ENCODE measurements around the gene MYF5. TPM values are rescaled to one million over a fixed set of nuclear protein-coding genes. Genes with fewer than 3 reads are reported as not detected.

Gene MYF5
- total RNA-seq, 2 donors from 2014 or later, result not detected

- no peaks in the 10 kb centered on the region for H3K27me3 ChIP-seq (replicated peaks; ENCODE audit: insufficient read depth)
- no peaks in the 10 kb centered on the region for H3K36me3 ChIP-seq
- H3K4me3 ChIP-seq, result no peak overlapping the region
- ATAC-seq (ENCODE audit: insufficient number of reproducible peaks, low FRiP score, low read depth), result no peak
- no peak for DNase-seq (ENCODE audit: low spot score)
- H3K27ac ChIP-seq, result no peak overlapping the region
- no peaks in the 10 kb centered on the region for H3K9me3 ChIP-seq
- H3K4me1 ChIP-seq (ENCODE audit: control insufficient read depth in 1 of 2, low read depth in 2 of 2), result no peaks in the 10 kb centered on the region
- no peak for TF ChIP-seq CTCF (IDR thresholded peaks at IDR 0.05)
Observed at GRCh38 chr12:80761838-80762237, 45.1 kb downstream of the MYF5 start.

DNA sequence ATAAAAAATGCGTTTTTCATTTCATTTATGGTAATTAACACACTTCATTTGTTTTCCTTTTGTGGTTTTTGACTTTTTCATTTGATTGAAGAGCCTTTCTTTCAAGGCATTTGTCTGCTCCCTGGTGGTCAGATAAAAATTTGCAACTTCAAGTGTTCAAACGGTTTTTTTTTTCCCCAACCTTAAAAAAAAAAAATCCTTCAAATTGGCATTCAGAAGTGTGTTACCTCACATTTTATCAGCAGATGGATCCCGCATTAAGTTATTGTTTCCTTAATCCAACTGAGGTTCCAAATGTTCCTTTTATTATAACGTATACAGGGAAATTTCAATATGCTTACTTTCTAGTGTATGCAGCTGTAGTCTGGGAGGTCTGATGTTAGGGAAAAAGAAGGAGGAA lies 47.2 kb downstream of the MYF5 start:
- H3K4me3 ChIP-seq, result no peak overlapping the region
- ATAC-seq (ENCODE audit: insufficient number of reproducible peaks, low FRiP score, low read depth), result no peak
- peak; percentile 71 for TF ChIP-seq CTCF (IDR thresholded peaks at IDR 0.05)
- H3K27ac ChIP-seq, result no peak overlapping the region
- no peaks in the 10 kb centered on the region for H3K36me3 ChIP-seq
- H3K4me1 ChIP-seq (ENCODE audit: control insufficient read depth in 1 of 2, low read depth in 2 of 2), result no peaks in the 10 kb centered on the region
- H3K27me3 ChIP-seq (replicated peaks; ENCODE audit: insufficient read depth), result no peaks in the 10 kb centered on the region
- H3K9me3 ChIP-seq, result no peaks in the 10 kb centered on the region
- no peak for DNase-seq (ENCODE audit: low spot score)

DNA sequence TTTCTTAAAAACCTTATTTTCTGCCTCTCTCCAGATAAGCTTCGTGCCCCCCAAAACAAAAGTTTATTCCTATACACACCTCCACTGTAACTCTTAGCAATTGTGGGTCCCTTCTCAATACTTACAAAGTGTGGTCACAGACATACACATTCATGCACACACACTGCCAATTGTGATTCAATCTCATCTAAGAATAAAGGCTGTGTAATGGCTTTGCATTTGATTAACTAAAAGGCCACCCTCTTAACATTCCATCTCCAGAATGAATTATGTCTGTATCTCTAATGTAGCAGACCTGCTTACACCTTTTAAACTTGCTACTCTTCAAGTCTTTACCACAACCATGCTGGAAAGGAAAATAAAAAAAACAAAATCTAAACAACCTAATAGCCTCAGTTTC lies 49.5 kb downstream of the MYF5 start:
- no peaks in the 10 kb centered on the region for H3K9me3 ChIP-seq
- DNase-seq (ENCODE audit: low spot score), result no peak
- H3K36me3 ChIP-seq, result no peaks in the 10 kb centered on the region
- TF ChIP-seq CTCF (IDR thresholded peaks at IDR 0.05), result no peak
- H3K27me3 ChIP-seq (replicated peaks; ENCODE audit: insufficient read depth), result no peaks in the 10 kb centered on the region
- no peaks in the 10 kb centered on the region for H3K4me1 ChIP-seq (ENCODE audit: control insufficient read depth in 1 of 2, low read depth in 2 of 2)
- no peak overlapping the region for H3K27ac ChIP-seq
- no peak overlapping the region for H3K4me3 ChIP-seq
- no peak for ATAC-seq (ENCODE audit: insufficient number of reproducible peaks, low FRiP score, low read depth)

GRCh38 chr12:80766897-80767296 lies 50.2 kb downstream of the MYF5 start:
- Histone ChIP-seq H3K9me3 (no peaks in the 10 kb centered on the region), H3K4me1 (ENCODE audit: control insufficient read depth in 1 of 2, low read depth in 2 of 2) (no peaks in the 10 kb centered on the region), H3K27ac (no peak overlapping the region), H3K4me3 (no peak overlapping the region), H3K27me3 (replicated peaks; ENCODE audit: insufficient read depth) (no peaks in the 10 kb centered on the region), H3K36me3 (no peaks in the 10 kb centered on the region)
- ATAC-seq (ENCODE audit: insufficient number of reproducible peaks, low FRiP score, low read depth), result no peak
- DNase-seq (ENCODE audit: low spot score), result no peak
- no peak for TF ChIP-seq CTCF (IDR thresholded peaks at IDR 0.05)

Other genes starting within 250 kb of the MYF5 start
- gene MYF6, start 9.3 kb upstream of the MYF5 start, total RNA-seq, result not detected
- gene LIN7A, start 221.0 kb downstream of the MYF5 start, total RNA-seq, result 1 to 10 TPM in 1 of 2 donors, under 1 TPM in 1; 0.41 to 5.8 TPM

Data from thoracic aorta (tissue), 2 donors.